GM19025 (cell line): ENCODE data around the gene YOD1.

ENCODE experiments used
- ATAC-seq: cut with Tn5 transposase; IDR thresholded peaks from one replicate; pipeline ENCODE4 v1.9.1; 2021; ENCODE audit warnings: mild to moderate bottlenecking, low read depth, moderate library complexity; ENCODE audit not compliant: unreplicated experiment

Gene YOD1

GRCh38 chr1:207073906-207074820, 23.2 kb upstream of the YOD1 start:
- ATAC-seq, result no peak

DNA sequence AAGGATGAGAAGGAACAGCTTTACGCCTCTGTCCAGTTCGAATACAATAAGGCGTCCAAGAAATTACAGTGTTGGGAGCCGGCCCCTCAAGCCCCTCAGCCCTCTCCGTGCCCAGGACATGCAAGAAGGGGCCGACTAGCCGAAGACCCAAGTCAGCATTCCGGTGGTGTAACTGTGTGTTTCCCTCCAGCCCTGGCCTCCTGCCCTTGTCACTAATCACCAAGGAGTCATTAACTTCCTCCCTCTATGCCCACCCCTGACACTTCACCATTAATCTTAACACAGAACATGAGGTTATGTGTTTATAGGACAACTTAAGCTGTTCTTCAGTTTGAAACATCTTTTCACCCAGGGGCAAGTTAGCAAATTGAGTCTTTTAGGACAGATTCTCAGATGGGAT, 21.2 kb upstream of the YOD1 start:
- no peak for ATAC-seq

GRCh38 chr1:207071426-207071825, 20.4 kb upstream of the YOD1 start:
- no peak for ATAC-seq

DNA sequence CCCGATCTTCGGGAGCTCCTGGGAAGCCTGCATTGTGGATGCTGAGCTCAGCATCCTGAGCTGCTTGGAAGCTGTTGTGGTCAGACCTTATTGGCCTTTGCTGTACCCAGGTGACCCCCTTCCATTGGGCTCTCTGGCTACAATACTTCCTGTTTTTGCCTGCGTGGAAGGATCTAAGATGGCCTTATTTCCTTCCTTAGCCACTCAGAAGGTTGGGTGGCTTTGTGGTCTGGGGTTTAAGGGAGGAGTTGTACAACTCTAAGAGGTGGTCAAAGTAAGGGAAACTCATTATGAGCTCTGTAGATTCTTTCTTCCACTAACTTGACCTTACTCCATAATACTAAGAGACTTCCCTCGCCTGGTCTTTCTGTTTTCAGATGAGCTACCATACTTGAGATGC, 19.8 kb upstream of the YOD1 start:
- no peak for ATAC-seq

GRCh38 chr1:207069858-207070506, 19.0 kb upstream of the YOD1 start:
- ATAC-seq, result no peak

DNA sequence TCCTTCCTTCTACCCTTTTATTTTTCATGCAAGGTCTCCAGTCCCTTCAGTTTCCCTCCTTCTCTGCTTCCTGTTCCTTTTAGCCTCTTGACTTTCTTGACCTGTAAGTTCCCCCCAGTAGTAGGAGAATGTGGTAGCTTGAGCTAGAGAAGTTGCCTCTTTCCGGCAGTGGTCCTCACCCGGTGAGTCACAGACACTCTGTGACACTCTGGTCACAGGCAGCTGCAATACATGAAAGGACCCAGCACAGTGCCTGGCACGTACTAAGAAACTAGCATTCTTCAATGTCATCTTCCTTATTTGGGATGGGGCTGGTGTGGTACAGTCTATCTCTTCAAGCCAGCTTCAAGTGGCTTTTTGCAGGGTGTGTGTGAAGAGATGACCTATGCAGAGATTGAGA, 18.1 kb upstream of the YOD1 start:
- ATAC-seq, result no peak

GRCh38 chr1:207067665-207068064, 16.7 kb upstream of the YOD1 start:
- ATAC-seq, result no peak

- no peak for ATAC-seq
Observed at GRCh38 chr1:207067185-207067584, 16.2 kb upstream of the YOD1 start.

GRCh38 chr1:207064561-207064960, 13.6 kb upstream of the YOD1 start:
- no peak for ATAC-seq

GRCh38 chr1:207063014-207063413, 12.0 kb upstream of the YOD1 start:
- ATAC-seq, result no peak

GRCh38 chr1:207062058-207062457, 11.1 kb upstream of the YOD1 start:
- no peak for ATAC-seq

- ATAC-seq, result no peak
Observed at GRCh38 chr1:207060596-207060995, 9.6 kb upstream of the YOD1 start.

DNA sequence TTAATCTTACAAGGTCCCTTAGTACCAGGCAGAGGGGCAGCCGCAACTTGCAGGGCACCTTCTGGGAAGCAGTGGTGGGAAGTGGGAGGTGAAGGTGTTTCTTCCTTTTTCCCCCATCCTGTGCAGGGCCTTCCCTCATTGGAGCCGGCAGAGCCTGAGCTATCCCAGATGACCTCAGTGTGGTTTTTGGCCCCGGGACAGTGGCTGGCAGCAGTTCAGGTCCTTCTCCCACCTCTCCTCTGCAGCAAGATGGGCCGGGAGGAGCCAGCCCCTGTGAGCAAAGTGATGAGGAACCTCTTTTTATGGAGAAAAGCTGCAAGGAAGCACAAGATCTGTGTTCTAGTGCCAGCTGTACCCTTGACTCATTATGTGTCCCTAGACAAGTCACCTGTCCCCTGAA, 8.9 kb upstream of the YOD1 start:
- no peak for ATAC-seq

DNA sequence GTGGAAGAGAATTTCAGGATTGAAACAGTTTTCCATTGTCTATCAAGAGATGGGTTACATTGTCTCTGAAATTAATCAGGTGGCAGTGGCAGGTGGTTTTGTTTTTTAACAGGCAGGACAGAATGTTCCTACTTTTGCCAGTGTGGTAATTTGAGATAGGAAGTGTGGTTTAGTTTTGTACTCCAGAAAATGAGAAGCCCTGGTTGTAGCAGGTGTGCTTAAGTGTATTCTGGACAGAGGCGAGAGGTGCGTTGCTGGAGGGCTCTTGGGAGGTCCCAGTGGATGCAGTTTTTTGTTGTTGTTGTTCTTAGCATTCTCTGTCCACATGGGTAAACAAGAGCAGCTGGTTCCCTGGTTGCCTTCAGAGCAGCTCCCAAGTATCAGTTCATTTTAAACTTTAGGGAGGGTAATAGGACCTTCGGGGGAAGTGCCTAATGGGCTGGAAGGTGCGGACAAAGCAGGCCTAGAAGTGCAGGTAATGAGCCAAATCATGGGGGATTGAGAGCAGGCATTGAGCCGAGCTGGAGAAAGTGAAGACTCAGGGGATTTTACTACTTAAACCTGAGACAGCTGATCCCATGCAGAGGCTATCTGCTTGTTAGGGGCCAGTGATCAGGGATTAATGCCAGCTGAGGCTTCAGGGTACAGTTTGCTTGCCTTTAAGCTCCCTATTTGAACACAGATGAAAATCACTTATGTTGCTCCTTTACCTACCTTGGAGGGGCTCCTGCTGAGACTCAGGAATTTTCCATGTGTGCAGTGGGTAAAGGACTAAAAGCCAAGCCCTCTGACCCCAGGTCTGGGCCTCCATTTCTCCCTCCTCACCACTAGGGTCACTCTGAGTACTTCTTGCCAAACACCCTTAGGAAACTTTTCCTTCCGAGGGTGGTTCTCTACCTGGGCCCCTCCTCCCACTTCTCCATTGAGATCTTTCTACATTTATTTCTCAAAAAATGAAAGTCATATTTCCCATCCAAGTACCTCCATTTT, 8.2 kb upstream of the YOD1 start:
- no peak for ATAC-seq

GRCh38 chr1:207058252-207058651, 7.2 kb upstream of the YOD1 start:
- no peak for ATAC-seq

DNA sequence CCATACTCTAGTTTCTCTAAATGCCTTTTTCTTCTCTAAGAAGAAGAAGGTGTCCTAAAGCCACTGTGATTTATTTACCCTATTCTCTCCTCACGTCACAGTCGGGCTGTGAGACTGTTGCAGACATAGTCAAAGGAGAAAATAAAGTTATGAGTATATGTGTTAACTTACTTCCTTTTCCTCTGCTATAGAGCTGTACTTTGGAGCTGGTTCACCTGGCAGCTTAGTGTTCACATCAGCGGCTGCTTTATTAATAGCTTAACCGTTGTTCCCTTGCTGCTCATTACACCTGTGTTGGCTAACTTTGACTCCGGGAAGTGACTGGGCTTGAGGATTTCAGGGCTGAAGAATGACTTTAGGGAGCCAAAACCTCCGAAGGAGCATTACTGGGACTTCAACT, 5.7 kb upstream of the YOD1 start:
- no peak for ATAC-seq

DNA sequence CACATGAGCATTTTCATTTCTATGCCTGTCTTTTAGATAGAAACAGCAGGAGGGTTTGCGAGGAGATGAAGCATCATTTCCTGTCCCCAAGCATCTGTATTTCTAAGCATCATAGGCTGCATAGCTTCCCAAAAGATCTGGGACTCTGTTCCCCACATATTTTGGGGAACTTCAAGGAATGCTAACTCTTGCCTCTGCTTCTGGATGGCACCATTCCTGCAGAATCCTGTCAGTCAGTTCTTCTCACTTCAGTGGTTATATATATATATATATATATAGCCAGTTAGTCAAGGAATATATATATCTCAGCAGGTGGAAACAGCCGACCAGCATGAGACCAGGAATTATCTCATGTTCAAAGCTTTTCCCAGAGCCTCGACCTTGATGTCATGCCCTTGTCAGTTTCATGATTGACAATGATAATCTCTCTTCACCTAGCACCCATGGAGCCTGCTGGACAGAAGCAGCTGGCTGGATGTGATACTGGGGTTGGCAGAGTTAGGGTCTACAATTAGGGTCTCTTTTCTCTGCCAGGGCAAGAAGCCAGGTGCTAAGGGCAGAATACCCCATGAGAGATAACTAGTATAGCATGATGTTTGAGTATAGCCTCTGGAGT, 4.5 kb upstream of the YOD1 start:
- ATAC-seq, result no peak

DNA sequence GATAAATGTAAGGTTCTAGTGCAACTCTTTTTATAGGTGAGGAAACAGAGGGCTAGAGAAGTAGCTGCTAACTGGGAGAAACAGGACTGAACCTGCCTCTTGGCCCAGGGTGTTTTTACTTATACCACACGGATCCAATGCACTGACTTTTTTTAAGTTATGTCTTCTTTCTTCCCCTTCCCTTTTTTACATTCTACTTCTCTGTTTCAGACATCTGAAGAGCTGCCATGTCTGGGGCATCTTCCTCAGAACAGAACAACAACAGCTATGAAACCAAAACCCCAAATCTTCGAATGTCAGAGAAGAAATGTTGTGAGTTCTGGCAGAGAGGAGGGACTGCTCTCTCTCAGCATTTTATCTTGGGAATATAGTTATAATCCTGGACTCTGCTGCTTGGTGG, 3.5 kb upstream of the YOD1 start:
- no peak for ATAC-seq

GRCh38 chr1:207052911-207053769, 2.1 kb upstream of the YOD1 start, which contains the start of gene PFKFB2:
PFKFB2 (plus strand) TSS chr1:207053275; CDS start chr1:207054718, 1,443 bp downstream.
- ATAC-seq, result peak; percentile 80
